Mononuclear cell (primary cell): Measurements from ENCODE around the gene BCAT1. TPM values are rescaled to one million over a fixed set of nuclear protein-coding genes. Genes with fewer than 3 reads are reported as not detected.
"Not testable (repeated sequence)": the region's sequence is repeated elsewhere in the genome, so short reads cannot be mapped to it uniquely, and the experiment has no call there.

Source experiments
- H3K27me3 ChIP-seq: 2 replicates; pipeline ENCODE4 v1.6.0; 2011; ENCODE audit warnings: low read length, control low read depth; ENCODE audit not compliant: insufficient read depth
- H3K4me1 ChIP-seq: 2 replicates; pipeline ENCODE4 v1.5.1; 2011; ENCODE audit warnings: mild to moderate bottlenecking, low read length, control low read depth; ENCODE audit not compliant: insufficient read depth
- H3K4me3 ChIP-seq: 2 replicates; pipeline ENCODE4 v1.5.1; 2011; ENCODE audit warnings: mild to moderate bottlenecking, low read length, moderate library complexity
- H3K9me3 ChIP-seq: 2 replicates; pipeline ENCODE4 v1.5.1; 2011; ENCODE audit warnings: low read depth, mild to moderate bottlenecking, control low read depth, low read length
- total RNA-seq: library from RNA; depleted of rRNA; stranded (reverse); fragments of >200 nt; gene quantifications from one replicate; pipeline ENCODE4 v1.2.3, GENCODE V29; 2012

BCAT1 gene
- total RNA-seq, 1 donor = 6.5 TPM

- Histone ChIP-seq H3K4me1 (no peaks in the 10 kb centered on the region), H3K9me3 (no peaks in the 10 kb centered on the region), H3K27me3 (no peaks in the 10 kb centered on the region), H3K4me3 (no peak overlapping the region)
Observed at GRCh38 chr12:24818351-24818750, 130.6 kb downstream of the BCAT1 start.

- H3K4me1 ChIP-seq = no peaks in the 10 kb centered on the region
- no peaks in the 10 kb centered on the region for H3K9me3 ChIP-seq
- peak overlapping the region; percentile 25 for H3K4me3 ChIP-seq
- no peaks in the 10 kb centered on the region for H3K27me3 ChIP-seq
Observed at GRCh38 chr12:24815114-24815423, 133.8 kb downstream of the BCAT1 start.

- Histone ChIP-seq H3K4me3 (peak overlapping the region; percentile 25), H3K4me1 (no peaks in the 10 kb centered on the region), H3K27me3 (no peaks in the 10 kb centered on the region), H3K9me3 (no peaks in the 10 kb centered on the region)
Observed at GRCh38 chr12:24814379-24815113, 134.4 kb downstream of the BCAT1 start.

- H3K9me3 ChIP-seq = no peaks in the 10 kb centered on the region
- no peaks in the 10 kb centered on the region for H3K4me1 ChIP-seq
- H3K27me3 ChIP-seq = no peaks in the 10 kb centered on the region
- no peak overlapping the region for H3K4me3 ChIP-seq
Observed at GRCh38 chr12:24810378-24810777, 138.5 kb downstream of the BCAT1 start.

- not testable (repeated sequence) for H3K27me3 ChIP-seq, H3K9me3 ChIP-seq, H3K4me1 ChIP-seq, H3K4me3 ChIP-seq
Observed at GRCh38 chr12:24809306-24809705, 139.6 kb downstream of the BCAT1 start.

- H3K27me3 ChIP-seq = no peaks in the 10 kb centered on the region
- no peak overlapping the region for H3K4me3 ChIP-seq
- H3K4me1 ChIP-seq = peaks cover 8% of the 10 kb centered on the region
- no peaks in the 10 kb centered on the region for H3K9me3 ChIP-seq
Observed at GRCh38 chr12:24808651-24809050, 140.2 kb downstream of the BCAT1 start.

- Histone ChIP-seq H3K27me3 (no peaks in the 10 kb centered on the region), H3K9me3 (no peaks in the 10 kb centered on the region), H3K4me1 (peaks cover 17% of the 10 kb centered on the region)
Observed at GRCh38 chr12:24806386-24806785, 142.5 kb downstream of the BCAT1 start.

GRCh38 chr12:24803430-24804245 lies 145.3 kb downstream of the BCAT1 start:
- peaks cover 17% of the 10 kb centered on the region for H3K4me1 ChIP-seq
- H3K27me3 ChIP-seq = no peaks in the 10 kb centered on the region
- H3K4me3 ChIP-seq = no peak overlapping the region
- H3K9me3 ChIP-seq = no peaks in the 10 kb centered on the region

More at GRCh38 chr12:24806386-24806785, 142.5 kb downstream of the BCAT1 start:
- H3K4me3 ChIP-seq = no peak overlapping the region

- no peaks in the 10 kb centered on the region for H3K27me3 ChIP-seq
- H3K9me3 ChIP-seq = no peaks in the 10 kb centered on the region
- H3K4me1 ChIP-seq = peaks cover 9% of the 10 kb centered on the region
- no peak overlapping the region for H3K4me3 ChIP-seq
Observed at GRCh38 chr12:24798335-24798734, 150.6 kb downstream of the BCAT1 start.

- Histone ChIP-seq H3K4me1 (peaks cover 4% of the 10 kb centered on the region), H3K4me3 (no peak overlapping the region), H3K27me3 (no peaks in the 10 kb centered on the region), H3K9me3 (no peaks in the 10 kb centered on the region)
Observed at GRCh38 chr12:24797901-24798300, 151.0 kb downstream of the BCAT1 start.

GRCh38 chr12:24796876-24797275 lies 152.0 kb downstream of the BCAT1 start:
- no peak overlapping the region for H3K4me3 ChIP-seq
- H3K9me3 ChIP-seq = no peaks in the 10 kb centered on the region
- H3K4me1 ChIP-seq = peaks cover 3% of the 10 kb centered on the region
- H3K27me3 ChIP-seq = no peaks in the 10 kb centered on the region

GRCh38 chr12:24795699-24796347 lies 153.1 kb downstream of the BCAT1 start:
- peak overlapping the region; percentile 19 for H3K4me3 ChIP-seq
- no peaks in the 10 kb centered on the region for H3K27me3 ChIP-seq
- peaks cover 3% of the 10 kb centered on the region for H3K4me1 ChIP-seq
- no peaks in the 10 kb centered on the region for H3K9me3 ChIP-seq

- Histone ChIP-seq H3K4me3 (no peak overlapping the region), H3K27me3 (no peaks in the 10 kb centered on the region), H3K9me3 (no peaks in the 10 kb centered on the region), H3K4me1 (no peaks in the 10 kb centered on the region)
Observed at GRCh38 chr12:24791622-24792021, 157.3 kb downstream of the BCAT1 start.

GRCh38 chr12:24788886-24789285 lies 160.0 kb downstream of the BCAT1 start:
- H3K4me1 ChIP-seq = no peaks in the 10 kb centered on the region
- H3K9me3 ChIP-seq = no peaks in the 10 kb centered on the region
- no peaks in the 10 kb centered on the region for H3K27me3 ChIP-seq
- H3K4me3 ChIP-seq = no peak overlapping the region

GRCh38 chr12:24780697-24781368 lies 168.1 kb downstream of the BCAT1 start:
- H3K9me3 ChIP-seq = no peaks in the 10 kb centered on the region
- H3K4me1 ChIP-seq = no peaks in the 10 kb centered on the region

More at GRCh38 chr12:24780697-24781368, 168.1 kb downstream of the BCAT1 start:
- H3K4me3 ChIP-seq = no peak overlapping the region
- no peaks in the 10 kb centered on the region for H3K27me3 ChIP-seq
